Measurements from ENCODE around the gene TIAM1. TPM values are rescaled to one million over a fixed set of nuclear protein-coding genes. Genes with fewer than 3 reads are reported as not detected.

Gene TIAM1
- total RNA-seq, 4 donors from 2014 or later, result 2.6 to 11.0 (median 6.9) TPM

- ATAC-seq, result no peak
- TF ChIP-seq POLR2A (IDR thresholded peaks at IDR 0.05) (no peak), EP300 (IDR thresholded peaks at IDR 0.05) (no peak), POLR2AphosphoS5 (IDR thresholded peaks at IDR 0.05) (no peak), CTCF (IDR thresholded peaks at IDR 0.05) (no peak)
- Histone ChIP-seq H3K36me3 (no peaks in the 10 kb centered on the region), H3K27me3 (no peaks in the 10 kb centered on the region), H3K4me1 (no peaks in the 10 kb centered on the region), H3K4me3 (no peak overlapping the region), H3K9me3 (no peaks in the 10 kb centered on the region), H3K27ac (no peak overlapping the region)
- 68 to 70% methylated on average over 4 to 5 of the region's 6 CpGs for WGBS, 2 donors (ENCODE audit: low coverage in 1 of 2)
Observed at GRCh38 chr21:31371715-31372470, 27.8 kb upstream of the TIAM1 start.

GRCh38 chr21:31370893-31371544 is 27.0 kb upstream of the TIAM1 start:
- H3K27ac ChIP-seq, result peak overlapping the region in 1 of 4 donors; percentile 24
- 39 to 56% methylated on average over 2 to 5 of the region's 5 CpGs for WGBS, 2 donors (ENCODE audit: low coverage in 1 of 2)
- peak; percentile 57 for ATAC-seq

GRCh38 chr21:31370281-31370892 is 26.3 kb upstream of the TIAM1 start:
- no peaks in the 10 kb centered on the region for H3K9me3 ChIP-seq
- H3K36me3 ChIP-seq, result no peaks in the 10 kb centered on the region
- H3K27ac ChIP-seq, result peak overlapping the region in 1 of 4 donors; percentile 24
- no peak overlapping the region for H3K4me3 ChIP-seq
- H3K27me3 ChIP-seq, result no peaks in the 10 kb centered on the region
- TF ChIP-seq POLR2A (IDR thresholded peaks at IDR 0.05) (no peak), EP300 (IDR thresholded peaks at IDR 0.05) (no peak), CTCF (IDR thresholded peaks at IDR 0.05) (no peak), POLR2AphosphoS5 (IDR thresholded peaks at IDR 0.05) (no peak)
- H3K4me1 ChIP-seq, result no peaks in the 10 kb centered on the region
- ATAC-seq, result no peak
- 40 to 86% methylated on average over 1 to 4 of the region's 4 CpGs for WGBS, 2 donors (ENCODE audit: low coverage in 1 of 2)

More at GRCh38 chr21:31370893-31371544, 27.0 kb upstream of the TIAM1 start:
- Histone ChIP-seq H3K36me3 (no peaks in the 10 kb centered on the region), H3K27me3 (no peaks in the 10 kb centered on the region), H3K9me3 (no peaks in the 10 kb centered on the region), H3K4me1 (no peaks in the 10 kb centered on the region), H3K4me3 (no peak overlapping the region)
- TF ChIP-seq POLR2A (IDR thresholded peaks at IDR 0.05) (no peak), EP300 (IDR thresholded peaks at IDR 0.05) (no peak), POLR2AphosphoS5 (IDR thresholded peaks at IDR 0.05) (no peak), CTCF (IDR thresholded peaks at IDR 0.05) (no peak)

- WGBS, 2 donors (ENCODE audit: low coverage in 1 of 2), result 47 to 67% methylated on average over 6 to 7 of the region's 7 CpGs
- H3K36me3 ChIP-seq, result no peaks in the 10 kb centered on the region
Observed at GRCh38 chr21:31368361-31368760, 24.3 kb upstream of the TIAM1 start.

More at GRCh38 chr21:31368361-31368760, 24.3 kb upstream of the TIAM1 start:
- Histone ChIP-seq H3K27me3 (no peaks in the 10 kb centered on the region), H3K4me1 (no peaks in the 10 kb centered on the region), H3K27ac (no peak overlapping the region), H3K9me3 (no peaks in the 10 kb centered on the region), H3K4me3 (no peak overlapping the region)
- ATAC-seq, result no peak
- TF ChIP-seq POLR2A (IDR thresholded peaks at IDR 0.05), result no peak
- TF ChIP-seq EP300 (IDR thresholded peaks at IDR 0.05), result no peak
- TF ChIP-seq POLR2AphosphoS5 (IDR thresholded peaks at IDR 0.05), result no peak
- no peak for TF ChIP-seq CTCF (IDR thresholded peaks at IDR 0.05)

Data from gastroesophageal sphincter (tissue), 4 donors.